HepG2 (cell line): ENCODE results near the gene NSMCE3. TPM values are rescaled to one million over a fixed set of nuclear protein-coding genes. Genes with fewer than 3 reads are reported as not detected.

Experiments
- ATF2 ChIP-seq: sonication (generic); formaldehyde crosslinking; IDR thresholded peaks from 2 replicates; pipeline ENCODE4 v1.4.0; 2020; ENCODE audit warnings: missing genetic modification reagents
- GTF3A ChIP-seq: sonication (generic); formaldehyde crosslinking; conservative IDR thresholded peaks from 2 replicates; pipeline ENCODE4 v1.4.0; 2020; ENCODE audit warnings: mild to moderate bottlenecking, missing genetic modification reagents
- NFKBIZ ChIP-seq: IDR thresholded peaks from 2 replicates; pipeline ENCODE4 v1.6.1; 2018; ENCODE audit warnings: missing genetic modification reagents, missing compliant biosample characterization
- NKX3-1 ChIP-seq: sonication (generic); formaldehyde crosslinking; IDR thresholded peaks from 2 replicates; pipeline ENCODE4 v1.5.0; 2020; ENCODE audit warnings: missing genetic modification reagents
- RAD21 ChIP-seq: fragments of 450-650 bp; formaldehyde crosslinking; IDR thresholded peaks from 2 replicates; pipeline ENCODE4 v1.5.0; 2020; ENCODE audit warnings: mild to moderate bottlenecking
- ZNF24 ChIP-seq: fragments of 450-650 bp; IDR thresholded peaks from 2 replicates; pipeline ENCODE4 v1.6.1; 2017; ENCODE audit warnings: antibody characterized with exemption, mild to moderate bottlenecking
- ZNF264 ChIP-seq: sonication (generic); formaldehyde crosslinking; IDR thresholded peaks from 2 replicates; pipeline ENCODE4 v1.4.0; 2020; ENCODE audit warnings: missing genetic modification reagents
- ZNF512B ChIP-seq: sonication (generic); formaldehyde crosslinking; IDR thresholded peaks from 2 replicates; pipeline ENCODE4 v1.5.1; 2020; ENCODE audit warnings: missing genetic modification reagents, mild to moderate bottlenecking, borderline replicate concordance
- polyA plus RNA-seq, 8 experiments: library from polyadenylated mRNA; depleted of rRNA in 3 of 8; stranded (reverse) in 7 of 8; unstranded in 1 of 8; fragments of >200 nt; fragmentation: Illumina TruSeq in 4 of 8; extraction: Trizol in 4 of 8; gene quantifications; 2 replicates each; pipeline versions ENCODE4 v1.2.1 to v1.2.3, GENCODE V29; 2011 to 2016; ENCODE audit warnings: low read depth in 4 of 8, missing spikeins in 1 of 8, mixed read lengths in 1 of 8; ENCODE audit not compliant: insufficient read depth in 1 of 8
- total RNA-seq, 5 experiments: library from RNA; depleted of rRNA; stranded (reverse); fragments of >200 nt; fragmentation: Illumina TruSeq; extraction: Trizol; gene quantifications; 2 replicates each; pipeline ENCODE4 v1.2.3, GENCODE V29; 2016; ENCODE audit warnings: low read depth in 1 of 5
- TF ChIP-seq, protein P1 (sequence below): sonication (generic); formaldehyde crosslinking; IDR thresholded peaks from 2 replicates; pipeline ENCODE4 v1.4.0; 2020; ENCODE audit warnings: mild to moderate bottlenecking, missing genetic modification reagents, borderline replicate concordance
- TF ChIP-seq, protein P2 (sequence below): sonication (generic); formaldehyde crosslinking; IDR thresholded peaks from 2 replicates; pipeline ENCODE4 v1.4.0; 2020; ENCODE audit warnings: mild to moderate bottlenecking, missing genetic modification reagents
- TF ChIP-seq, protein P3 (sequence below): sonication (generic); formaldehyde crosslinking; IDR thresholded peaks from 2 replicates; pipeline ENCODE4 v1.4.0; 2020; ENCODE audit warnings: missing genetic modification reagents

NSMCE3 gene
- total and polyA plus RNA-seq, 2 of the 13 experiments (the other 11 are each of a cell fraction or from before 2014, with no cell fraction given) = 3.0 to 3.7 TPM

- TF ChIP-seq ZNF512B (CRISPR knock-in tag) (peak; percentile 46; the same call in 1 of the 2 replicates), RAD21 (CRISPR knock-in tag) (0 out of 2 replicates have a peak, but pooled peaks have one; percentile 10), GTF3A (CRISPR knock-in tag) (no peak), NKX3-1 (CRISPR knock-in tag) (peak; percentile 61), ZNF264 (CRISPR knock-in tag) (peak; percentile 13; the same call in 1 of the 2 replicates), ATF2 (CRISPR knock-in tag) (peak; percentile 47), NFKBIZ (CRISPR knock-in tag) (no peak), ZNF24 (no peak)
- TF ChIP-seq, protein P1, sequence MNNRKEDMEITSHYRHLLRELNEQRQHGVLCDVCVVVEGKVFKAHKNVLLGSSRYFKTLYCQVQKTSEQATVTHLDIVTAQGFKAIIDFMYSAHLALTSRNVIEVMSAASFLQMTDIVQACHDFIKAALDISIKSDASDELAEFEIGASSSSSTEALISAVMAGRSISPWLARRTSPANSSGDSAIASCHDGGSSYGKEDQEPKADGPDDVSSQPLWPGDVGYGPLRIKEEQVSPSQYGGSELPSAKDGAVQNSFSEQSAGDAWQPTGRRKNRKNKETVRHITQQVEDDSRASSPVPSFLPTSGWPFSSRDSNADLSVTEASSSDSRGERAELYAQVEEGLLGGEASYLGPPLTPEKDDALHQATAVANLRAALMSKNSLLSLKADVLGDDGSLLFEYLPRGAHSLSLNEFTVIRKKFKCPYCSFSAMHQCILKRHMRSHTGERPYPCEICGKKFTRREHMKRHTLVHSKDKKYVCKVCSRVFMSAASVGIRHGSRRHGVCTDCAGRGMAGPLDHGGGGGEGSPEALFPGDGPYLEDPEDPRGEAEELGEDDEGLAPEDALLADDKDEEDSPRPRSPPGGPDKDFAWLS (CRISPR knock-in tag) = no peak
- TF ChIP-seq, protein P2, sequence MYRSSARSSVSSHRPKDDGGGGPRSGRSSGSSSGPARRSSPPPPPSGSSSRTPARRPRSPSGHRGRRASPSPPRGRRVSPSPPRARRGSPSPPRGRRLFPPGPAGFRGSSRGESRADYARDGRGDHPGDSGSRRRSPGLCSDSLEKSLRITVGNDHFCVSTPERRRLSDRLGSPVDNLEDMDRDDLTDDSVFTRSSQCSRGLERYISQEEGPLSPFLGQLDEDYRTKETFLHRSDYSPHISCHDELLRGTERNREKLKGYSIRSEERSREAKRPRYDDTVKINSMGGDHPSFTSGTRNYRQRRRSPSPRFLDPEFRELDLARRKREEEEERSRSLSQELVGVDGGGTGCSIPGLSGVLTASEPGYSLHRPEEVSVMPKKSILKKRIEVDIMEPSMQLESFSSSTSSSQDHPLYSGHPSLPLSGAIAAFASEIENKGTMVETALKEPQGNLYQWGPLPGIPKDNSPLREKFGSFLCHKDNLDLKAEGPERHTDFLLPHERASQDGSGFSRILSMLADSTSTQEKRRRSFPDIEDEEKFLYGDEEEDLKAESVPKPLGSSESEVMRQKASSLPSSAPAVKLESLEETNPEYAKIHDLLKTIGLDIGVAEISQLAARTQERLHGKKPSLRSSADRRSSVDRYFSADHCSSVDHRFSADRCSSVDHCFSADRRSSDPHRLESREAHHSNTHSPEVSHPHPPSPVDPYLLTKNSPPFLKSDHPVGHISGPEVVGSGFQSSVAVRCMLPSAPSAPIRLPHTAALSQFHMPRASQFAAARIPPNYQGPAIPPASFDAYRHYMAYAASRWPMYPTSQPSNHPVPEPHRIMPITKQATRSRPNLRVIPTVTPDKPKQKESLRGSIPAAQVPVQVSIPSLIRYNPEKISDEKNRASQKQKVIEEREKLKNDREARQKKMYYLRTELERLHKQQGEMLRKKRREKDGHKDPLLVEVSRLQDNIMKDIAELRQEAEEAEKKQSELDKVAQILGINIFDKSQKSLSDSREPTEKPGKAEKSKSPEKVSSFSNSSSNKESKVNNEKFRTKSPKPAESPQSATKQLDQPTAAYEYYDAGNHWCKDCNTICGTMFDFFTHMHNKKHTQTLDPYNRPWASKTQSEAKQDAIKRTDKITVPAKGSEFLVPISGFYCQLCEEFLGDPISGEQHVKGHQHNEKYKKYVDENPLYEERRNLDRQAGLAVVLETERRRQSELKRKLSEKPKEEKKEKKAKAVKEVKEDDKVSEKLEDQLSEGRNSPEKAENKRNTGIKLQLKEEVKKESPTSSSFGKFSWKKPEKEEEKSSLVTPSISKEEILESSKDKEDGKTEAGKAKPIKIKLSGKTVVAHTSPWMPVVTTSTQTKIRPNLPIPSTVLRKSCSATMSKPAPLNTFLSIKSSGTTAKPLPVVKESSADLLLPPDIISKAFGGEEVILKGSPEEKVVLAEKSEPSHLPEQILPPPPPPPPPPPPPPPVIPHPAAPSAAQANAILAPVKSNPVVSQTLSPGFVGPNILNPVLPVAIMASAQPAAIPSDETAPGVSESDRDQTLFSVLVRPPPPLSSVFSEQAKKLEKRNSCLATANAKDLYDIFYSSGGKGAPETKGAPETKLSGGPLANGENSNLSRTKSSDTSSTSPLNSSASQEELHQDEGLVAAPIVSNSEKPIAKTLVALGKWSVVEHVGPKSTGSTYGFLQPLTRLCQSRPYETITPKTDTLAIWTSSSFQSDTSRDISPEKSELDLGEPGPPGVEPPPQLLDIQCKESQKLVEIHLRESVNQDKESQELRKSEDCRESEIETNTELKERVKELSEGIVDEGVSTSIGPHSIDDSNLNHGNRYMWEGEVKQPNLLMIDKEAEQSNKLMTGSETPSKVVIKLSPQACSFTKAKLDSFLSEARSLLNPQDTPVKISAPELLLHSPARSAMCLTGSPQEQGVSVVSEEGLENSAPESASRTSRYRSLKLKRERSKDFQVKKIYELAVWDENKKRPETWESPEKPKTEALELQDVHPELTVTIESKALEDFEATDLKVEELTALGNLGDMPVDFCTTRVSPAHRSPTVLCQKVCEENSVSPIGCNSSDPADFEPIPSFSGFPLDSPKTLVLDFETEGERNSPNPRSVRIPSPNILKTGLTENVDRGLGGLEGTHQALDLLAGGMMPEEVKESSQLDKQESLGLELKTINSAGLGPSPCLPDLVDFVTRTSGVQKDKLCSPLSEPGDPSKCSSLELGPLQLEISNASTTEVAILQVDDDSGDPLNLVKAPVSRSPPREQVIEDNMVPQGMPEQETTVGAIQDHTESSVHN = no peak
- TF ChIP-seq, protein P3, sequence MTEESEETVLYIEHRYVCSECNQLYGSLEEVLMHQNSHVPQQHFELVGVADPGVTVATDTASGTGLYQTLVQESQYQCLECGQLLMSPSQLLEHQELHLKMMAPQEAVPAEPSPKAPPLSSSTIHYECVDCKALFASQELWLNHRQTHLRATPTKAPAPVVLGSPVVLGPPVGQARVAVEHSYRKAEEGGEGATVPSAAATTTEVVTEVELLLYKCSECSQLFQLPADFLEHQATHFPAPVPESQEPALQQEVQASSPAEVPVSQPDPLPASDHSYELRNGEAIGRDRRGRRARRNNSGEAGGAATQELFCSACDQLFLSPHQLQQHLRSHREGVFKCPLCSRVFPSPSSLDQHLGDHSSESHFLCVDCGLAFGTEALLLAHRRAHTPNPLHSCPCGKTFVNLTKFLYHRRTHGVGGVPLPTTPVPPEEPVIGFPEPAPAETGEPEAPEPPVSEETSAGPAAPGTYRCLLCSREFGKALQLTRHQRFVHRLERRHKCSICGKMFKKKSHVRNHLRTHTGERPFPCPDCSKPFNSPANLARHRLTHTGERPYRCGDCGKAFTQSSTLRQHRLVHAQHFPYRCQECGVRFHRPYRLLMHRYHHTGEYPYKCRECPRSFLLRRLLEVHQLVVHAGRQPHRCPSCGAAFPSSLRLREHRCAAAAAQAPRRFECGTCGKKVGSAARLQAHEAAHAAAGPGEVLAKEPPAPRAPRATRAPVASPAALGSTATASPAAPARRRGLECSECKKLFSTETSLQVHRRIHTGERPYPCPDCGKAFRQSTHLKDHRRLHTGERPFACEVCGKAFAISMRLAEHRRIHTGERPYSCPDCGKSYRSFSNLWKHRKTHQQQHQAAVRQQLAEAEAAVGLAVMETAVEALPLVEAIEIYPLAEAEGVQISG = peak; percentile 75
Measured at GRCh38 chr15:29269485-29270168, at the start of gene NSMCE3 (continued).
